Panc1 (cell line): ENCODE measurements around the gene NOS1AP. TPM values are rescaled to one million over a fixed set of nuclear protein-coding genes. Genes with fewer than 3 reads are reported as not detected.

ENCODE experiments used
- ATAC-seq: fragments of 200-7000 bp; cut with Tn5 transposase; 2 replicates; pipeline ENCODE4 v1.9.1; 2020; ENCODE audit warnings: mild to moderate bottlenecking, moderate library complexity
- BruUV-seq: library from RNA; stranded (reverse); fragments of 400-500 nt; replicated peaks from 2 replicates; lab custom pipeline; 2021; lab: Mats Ljungman, UMichigan
- CTCF ChIA-PET: fragments of 300-600 bp; sonication (Branson Sonifier 250); formaldehyde crosslinking; loops from one replicate; lab custom pipeline; 2022; ENCODE audit warnings: antibody characterized with exemption; lab: Charles Lee
- POLR2A ChIA-PET: fragments of 300-600 bp; sonication (Branson Sonifier 250); formaldehyde crosslinking; loops from one replicate; lab custom pipeline; 2022; ENCODE audit warnings: antibody characterized with exemption; lab: Charles Lee
- DNase-seq: peaks from one replicate; pipeline ENCODE4 v3.0.0-alpha.2; 2010; ENCODE audit warnings: low read depth, low spot score
- H3K27ac ChIP-seq: 2 replicates; pipeline ENCODE4 v1.5.1; 2011; ENCODE audit warnings: mild to moderate bottlenecking, low read length, inconsistent platforms
- H3K27me3 ChIP-seq: fragments of 200-500 bp; sonication (Bioruptor generic); 2 replicates; pipeline ENCODE4 v1.6.0; 2014; ENCODE audit warnings: low read length, inconsistent platforms; ENCODE audit not compliant: control insufficient read depth, insufficient read depth
- H3K36me3 ChIP-seq: fragments of 200-500 bp; sonication (Bioruptor generic); 2 replicates; pipeline ENCODE4 v1.5.1; 2014; ENCODE audit warnings: inconsistent platforms, mild to moderate bottlenecking, low read length, moderate library complexity; ENCODE audit not compliant: control insufficient read depth, insufficient read depth
- H3K4me1 ChIP-seq: 2 replicates; pipeline ENCODE4 v1.5.1; 2011; ENCODE audit warnings: inconsistent platforms, mild to moderate bottlenecking, low read length, moderate library complexity; ENCODE audit not compliant: control insufficient read depth, insufficient read depth
- H3K4me3 ChIP-seq, 2 experiments: 2 replicates each; pipeline ENCODE4 v1.5.1; 2011 to 2012; ENCODE audit warnings: low read depth in 2 of 2, low read length in 2 of 2, mild to moderate bottlenecking in 2 of 2, inconsistent platforms in 1 of 2, moderate library complexity in 1 of 2
- H3K9me3 ChIP-seq: fragments of 200-500 bp; sonication (Bioruptor generic); 2 replicates; pipeline ENCODE4 v1.5.1; 2014; ENCODE audit warnings: low read depth, mild to moderate bottlenecking, inconsistent platforms, low read length, moderate library complexity; ENCODE audit not compliant: control insufficient read depth, insufficient read depth
- POLR2AphosphoS5 ChIP-seq: IDR thresholded peaks from 2 replicates; pipeline ENCODE4 v1.6.1; 2012; ENCODE audit warnings: mild to moderate bottlenecking, low read depth, low read length, moderate library complexity
- SIN3A ChIP-seq: IDR thresholded peaks from 2 replicates; pipeline ENCODE4 v1.6.1; 2012; ENCODE audit warnings: low read depth, mild to moderate bottlenecking, low read length, moderate library complexity, borderline replicate concordance; ENCODE audit not compliant: insufficient read depth
- TCF7L2 ChIP-seq: IDR thresholded peaks from 2 replicates; pipeline ENCODE4 v1.6.1; 2011; ENCODE audit warnings: mild to moderate bottlenecking, low read depth, low read length, inconsistent platforms
- in situ Hi-C: cut with HindIII; loops from 2 replicates; pipeline ENCODE4 v1.10.0; 2016; ENCODE audit warnings: low sequenced_read_pairs, low pct_unique_long_range_greater_than_20kb
- intact Hi-C: fragments of 100-400 bp; cut with micrococcal nuclease; formaldehyde crosslinking; loops from one replicate; pipeline ENCODE4 v1.10.0; 2022; ENCODE audit not compliant: unreplicated experiment
- total RNA-seq: library from RNA; stranded (reverse); gene quantifications from one replicate; pipeline ENCODE4 v1.2.1, GENCODE V29; 2021; ENCODE audit not compliant: unreplicated experiment
- TF ChIP-seq, protein P1 (sequence below): fragments of 450-650 bp; IDR thresholded peaks from 2 replicates; pipeline ENCODE4 v1.5.1; 2017; ENCODE audit warnings: mild to moderate bottlenecking
- TF ChIP-seq, protein P2 (sequence below), 2 experiments: IDR thresholded peaks; 2 replicates each; pipeline ENCODE4 v1.6.1; 2011 to 2012; ENCODE audit warnings: low read depth in 2 of 2, control low read depth in 1 of 2, low read length in 1 of 2, mild to moderate bottlenecking in 1 of 2, moderate library complexity in 1 of 2; ENCODE audit not compliant: insufficient read depth in 1 of 2

The NOS1AP gene
- total RNA-seq, 1 experiment from 2014 or later = 27.9 TPM

- H3K27ac ChIP-seq = no peak overlapping the region
- H3K27me3 ChIP-seq = no peaks in the 10 kb centered on the region
- ATAC-seq (no peak), DNase-seq (no peak)
- no peaks in the 10 kb centered on the region for H3K36me3 ChIP-seq
- H3K4me3 ChIP-seq = no peak overlapping the region
- ChIA-PET POLR2A (no interaction called here), CTCF (no interaction called here)
- H3K9me3 ChIP-seq = no peaks in the 10 kb centered on the region
- TF ChIP-seq, protein P1, sequence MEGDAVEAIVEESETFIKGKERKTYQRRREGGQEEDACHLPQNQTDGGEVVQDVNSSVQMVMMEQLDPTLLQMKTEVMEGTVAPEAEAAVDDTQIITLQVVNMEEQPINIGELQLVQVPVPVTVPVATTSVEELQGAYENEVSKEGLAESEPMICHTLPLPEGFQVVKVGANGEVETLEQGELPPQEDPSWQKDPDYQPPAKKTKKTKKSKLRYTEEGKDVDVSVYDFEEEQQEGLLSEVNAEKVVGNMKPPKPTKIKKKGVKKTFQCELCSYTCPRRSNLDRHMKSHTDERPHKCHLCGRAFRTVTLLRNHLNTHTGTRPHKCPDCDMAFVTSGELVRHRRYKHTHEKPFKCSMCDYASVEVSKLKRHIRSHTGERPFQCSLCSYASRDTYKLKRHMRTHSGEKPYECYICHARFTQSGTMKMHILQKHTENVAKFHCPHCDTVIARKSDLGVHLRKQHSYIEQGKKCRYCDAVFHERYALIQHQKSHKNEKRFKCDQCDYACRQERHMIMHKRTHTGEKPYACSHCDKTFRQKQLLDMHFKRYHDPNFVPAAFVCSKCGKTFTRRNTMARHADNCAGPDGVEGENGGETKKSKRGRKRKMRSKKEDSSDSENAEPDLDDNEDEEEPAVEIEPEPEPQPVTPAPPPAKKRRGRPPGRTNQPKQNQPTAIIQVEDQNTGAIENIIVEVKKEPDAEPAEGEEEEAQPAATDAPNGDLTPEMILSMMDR = no peak
- TF ChIP-seq SIN3A (no peak), POLR2AphosphoS5 (no peak), TCF7L2 (no peak)
- TF ChIP-seq, protein P2, sequence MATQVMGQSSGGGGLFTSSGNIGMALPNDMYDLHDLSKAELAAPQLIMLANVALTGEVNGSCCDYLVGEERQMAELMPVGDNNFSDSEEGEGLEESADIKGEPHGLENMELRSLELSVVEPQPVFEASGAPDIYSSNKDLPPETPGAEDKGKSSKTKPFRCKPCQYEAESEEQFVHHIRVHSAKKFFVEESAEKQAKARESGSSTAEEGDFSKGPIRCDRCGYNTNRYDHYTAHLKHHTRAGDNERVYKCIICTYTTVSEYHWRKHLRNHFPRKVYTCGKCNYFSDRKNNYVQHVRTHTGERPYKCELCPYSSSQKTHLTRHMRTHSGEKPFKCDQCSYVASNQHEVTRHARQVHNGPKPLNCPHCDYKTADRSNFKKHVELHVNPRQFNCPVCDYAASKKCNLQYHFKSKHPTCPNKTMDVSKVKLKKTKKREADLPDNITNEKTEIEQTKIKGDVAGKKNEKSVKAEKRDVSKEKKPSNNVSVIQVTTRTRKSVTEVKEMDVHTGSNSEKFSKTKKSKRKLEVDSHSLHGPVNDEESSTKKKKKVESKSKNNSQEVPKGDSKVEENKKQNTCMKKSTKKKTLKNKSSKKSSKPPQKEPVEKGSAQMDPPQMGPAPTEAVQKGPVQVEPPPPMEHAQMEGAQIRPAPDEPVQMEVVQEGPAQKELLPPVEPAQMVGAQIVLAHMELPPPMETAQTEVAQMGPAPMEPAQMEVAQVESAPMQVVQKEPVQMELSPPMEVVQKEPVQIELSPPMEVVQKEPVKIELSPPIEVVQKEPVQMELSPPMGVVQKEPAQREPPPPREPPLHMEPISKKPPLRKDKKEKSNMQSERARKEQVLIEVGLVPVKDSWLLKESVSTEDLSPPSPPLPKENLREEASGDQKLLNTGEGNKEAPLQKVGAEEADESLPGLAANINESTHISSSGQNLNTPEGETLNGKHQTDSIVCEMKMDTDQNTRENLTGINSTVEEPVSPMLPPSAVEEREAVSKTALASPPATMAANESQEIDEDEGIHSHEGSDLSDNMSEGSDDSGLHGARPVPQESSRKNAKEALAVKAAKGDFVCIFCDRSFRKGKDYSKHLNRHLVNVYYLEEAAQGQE (IDR thresholded peaks at IDR 0.05; ENCODE audit: insufficient read depth in 1 of 2, low read depth in 2 of 2, low read length in 1 of 2) = no peak
- intact Hi-C loops (no loop called here), in situ Hi-C loops (no loop called here)
- no peaks in the 10 kb centered on the region for H3K4me1 ChIP-seq
- BruUV-seq = no TSS peak
Observed at GRCh38 chr1:162371611-162372010, 302.1 kb downstream of the NOS1AP start.

- H3K27ac ChIP-seq = no peak overlapping the region
- in situ Hi-C loops = no loop called here
- no peaks in the 10 kb centered on the region for H3K27me3 ChIP-seq
- no peaks in the 10 kb centered on the region for H3K36me3 ChIP-seq
- no peak for TF ChIP-seq TCF7L2
- TF ChIP-seq, protein P2 (IDR thresholded peaks at IDR 0.05; ENCODE audit: insufficient read depth in 1 of 2, low read depth in 2 of 2, low read length in 1 of 2) = no peak
- TF ChIP-seq, protein P1 = no peak
- no peak for TF ChIP-seq POLR2AphosphoS5
- no peak for TF ChIP-seq SIN3A
- H3K9me3 ChIP-seq = no peaks in the 10 kb centered on the region
- H3K4me1 ChIP-seq = no peaks in the 10 kb centered on the region
- ChIA-PET CTCF (no interaction called here), POLR2A (no interaction called here)
- no TSS peak for BruUV-seq
- no peak for ATAC-seq
- intact Hi-C loops = no loop called here
- no peak overlapping the region for H3K4me3 ChIP-seq
- DNase-seq = no peak
Observed at GRCh38 chr1:162372159-162373071, 302.9 kb downstream of the NOS1AP start.
